GM19397 (cell line): ENCODE measurements around the gene FBXL13.
"Not testable (repeated sequence)": the region's sequence is repeated elsewhere in the genome, so short reads cannot be mapped to it uniquely, and the experiment has no call there.

Source experiments
- ATAC-seq: cut with Tn5 transposase; IDR thresholded peaks from one replicate; pipeline ENCODE4 v1.9.1; 2021; ENCODE audit warnings: mild to moderate bottlenecking, moderate library complexity; ENCODE audit not compliant: unreplicated experiment

FBXL13 gene

GRCh38 chr7:102908676-102909075, 165.9 kb downstream of the FBXL13 start:
- ATAC-seq = no peak

- not testable (repeated sequence) for ATAC-seq
Observed at GRCh38 chr7:102903576-102903975, 171.0 kb downstream of the FBXL13 start.

- not testable (repeated sequence) for ATAC-seq
Observed at GRCh38 chr7:102902052-102902451, 172.5 kb downstream of the FBXL13 start.

GRCh38 chr7:102898532-102898859, 176.1 kb downstream of the FBXL13 start:
- no peak for ATAC-seq

GRCh38 chr7:102897856-102898531, 176.6 kb downstream of the FBXL13 start:
- no peak for ATAC-seq

- ATAC-seq = no peak
Observed at GRCh38 chr7:102897211-102897631, 177.4 kb downstream of the FBXL13 start.

GRCh38 chr7:102896585-102896984, 178.0 kb downstream of the FBXL13 start:
- ATAC-seq = no peak

- no peak for ATAC-seq
Observed at GRCh38 chr7:102895602-102896001, 179.0 kb downstream of the FBXL13 start.

- ATAC-seq = no peak
Observed at GRCh38 chr7:102892631-102893278, 181.8 kb downstream of the FBXL13 start.

GRCh38 chr7:102891693-102892261, 182.8 kb downstream of the FBXL13 start:
- ATAC-seq = no peak

- no peak for ATAC-seq
Observed at GRCh38 chr7:102890971-102891692, 183.5 kb downstream of the FBXL13 start.

- no peak for ATAC-seq
Observed at GRCh38 chr7:102890292-102890970, 184.2 kb downstream of the FBXL13 start.

- ATAC-seq = no peak
Observed at GRCh38 chr7:102889851-102890250, 184.7 kb downstream of the FBXL13 start.

GRCh38 chr7:102888561-102889233, 185.9 kb downstream of the FBXL13 start:
- no peak for ATAC-seq

- ATAC-seq = no peak
Observed at GRCh38 chr7:102883098-102883860, 191.3 kb downstream of the FBXL13 start.

- ATAC-seq = no peak
Observed at GRCh38 chr7:102875700-102876295, 198.8 kb downstream of the FBXL13 start.

- no peak for ATAC-seq
Observed at GRCh38 chr7:102874966-102875365, 199.6 kb downstream of the FBXL13 start.

- peak; percentile 96 for ATAC-seq
Observed at GRCh38 chr7:102874166-102874829, 200.3 kb downstream of the FBXL13 start.
